Stimulated activated CD4-positive, alpha-beta T cell treated with anti-CD3 and anti-CD28 coated beads, TNF-alpha, amount 100 ng/mL, for 1 hour (primary cell): ENCODE data around the gene ZNF148.

Experiments
- DNase-seq, 3 donors: peaks; one replicate each; pipeline ENCODE4 v3.0.0-alpha.2; 2020; ENCODE audit warnings: low read depth in 3 of 3, low spot score in 1 of 3

The ZNF148 gene

DNA sequence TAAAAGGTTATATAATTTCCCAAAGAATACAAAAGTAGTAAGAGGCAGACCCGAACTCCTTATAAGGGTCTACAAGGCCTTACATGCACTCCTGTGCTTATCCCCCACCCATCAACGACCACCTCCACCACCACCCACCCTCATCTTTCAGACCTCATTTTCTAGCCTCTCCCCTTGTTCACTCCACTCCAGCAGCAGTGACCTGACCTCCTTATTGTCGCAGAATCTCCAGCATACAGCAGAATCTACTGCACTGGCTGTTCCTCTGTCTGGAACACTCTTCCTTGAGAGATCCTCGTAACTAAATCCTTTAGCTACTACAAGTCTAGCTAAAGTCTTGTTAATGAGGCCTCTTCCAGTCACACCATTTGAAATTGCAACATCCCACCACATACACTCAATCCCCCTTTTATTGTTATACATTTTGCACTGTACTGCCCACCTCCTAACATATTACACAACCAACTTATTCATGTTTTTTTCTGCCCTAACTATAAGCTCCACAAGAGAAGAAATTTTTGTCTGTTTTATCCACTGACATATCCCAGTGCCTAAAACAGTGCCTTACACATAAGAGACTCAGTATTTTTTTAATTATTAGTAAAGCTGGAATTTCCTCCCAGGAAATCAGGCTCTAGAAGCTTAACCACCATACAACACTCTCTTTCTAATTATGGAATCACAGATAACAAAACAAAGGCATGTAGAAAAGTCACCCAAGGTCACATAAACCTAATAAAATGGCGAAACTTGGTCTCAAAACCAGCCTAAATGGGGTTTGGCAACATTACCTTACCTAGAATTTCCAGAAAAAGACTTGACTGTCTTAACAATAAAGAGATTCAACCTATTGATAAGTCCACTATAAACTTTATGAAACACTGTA lies 40.2 kb downstream of the ZNF148 start:
- no peak for DNase-seq

DNA sequence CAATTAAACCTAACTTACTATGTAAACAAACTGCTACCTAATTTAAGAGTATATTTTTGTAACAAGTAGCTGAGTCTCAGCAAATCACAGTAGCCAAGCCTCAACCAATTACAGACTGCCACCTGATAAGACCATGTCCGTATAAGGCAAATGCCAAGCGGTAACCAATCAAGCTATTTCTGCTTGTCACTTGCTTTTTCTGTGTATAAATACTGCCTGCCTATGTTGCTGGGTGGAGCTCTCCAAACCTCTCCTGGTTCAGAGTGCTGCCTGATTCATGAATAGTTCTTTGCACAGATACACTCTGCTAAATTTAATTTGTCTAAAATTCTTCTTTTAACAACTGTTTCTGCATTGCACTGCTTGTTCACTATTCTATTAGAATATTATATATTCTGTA lies 42.6 kb downstream of the ZNF148 start:
- no peak for DNase-seq

DNA sequence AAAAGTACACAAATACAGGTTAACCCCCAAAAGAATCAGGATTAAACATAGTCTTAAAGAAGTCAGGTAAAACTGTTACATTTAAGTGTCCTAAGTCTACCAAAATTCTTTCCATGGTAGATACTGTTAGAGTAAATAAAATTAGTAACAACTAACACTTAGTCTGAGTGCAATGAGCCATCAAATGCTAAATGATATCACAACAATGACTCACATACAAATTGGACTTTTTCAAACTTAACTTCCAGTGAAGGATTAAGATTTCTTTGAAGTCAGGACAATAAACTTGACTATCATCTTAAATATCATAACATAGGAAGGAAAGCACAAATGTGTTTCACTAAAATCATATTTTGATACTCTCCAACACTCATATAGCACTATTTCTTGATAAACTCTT lies 43.9 kb downstream of the ZNF148 start:
- no peak for DNase-seq

DNA sequence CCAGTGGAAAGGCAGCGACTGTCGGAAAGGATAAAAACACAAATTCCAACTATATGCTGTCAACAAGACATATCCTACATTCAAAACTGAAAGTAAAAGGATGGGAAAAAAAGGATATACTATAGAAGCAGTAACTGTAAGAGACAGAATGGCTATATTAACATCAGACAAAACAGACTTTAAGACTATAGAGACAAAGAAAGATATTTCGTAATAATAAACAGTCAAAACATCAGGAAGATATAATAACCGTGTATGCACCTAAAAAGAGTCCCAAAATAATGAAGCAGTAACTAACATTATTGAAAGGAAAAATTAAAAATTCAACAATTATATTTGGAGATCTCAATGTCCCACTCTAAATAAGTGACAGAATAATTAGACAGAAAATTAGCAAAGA lies 48.2 kb downstream of the ZNF148 start:
- DNase-seq, result no peak

DNA sequence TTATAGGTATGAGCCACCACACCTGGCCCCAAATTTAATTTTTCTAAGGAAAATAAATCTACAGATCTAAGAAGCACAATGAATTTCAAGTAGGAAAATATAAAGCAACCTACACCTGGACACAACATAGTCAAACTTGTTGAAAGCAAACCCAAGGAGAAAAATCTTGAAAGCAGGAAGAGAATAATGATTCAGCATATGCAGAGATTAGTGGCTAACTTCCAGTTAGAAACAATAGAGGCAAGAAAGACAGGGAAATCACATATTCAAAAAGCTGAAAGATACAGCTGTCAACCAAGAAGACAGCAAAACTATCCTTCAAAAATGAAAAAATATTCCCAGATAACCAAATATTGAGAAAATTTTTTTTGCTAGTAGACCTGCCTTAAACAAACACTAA lies 49.4 kb downstream of the ZNF148 start:
- DNase-seq, result no peak

DNA sequence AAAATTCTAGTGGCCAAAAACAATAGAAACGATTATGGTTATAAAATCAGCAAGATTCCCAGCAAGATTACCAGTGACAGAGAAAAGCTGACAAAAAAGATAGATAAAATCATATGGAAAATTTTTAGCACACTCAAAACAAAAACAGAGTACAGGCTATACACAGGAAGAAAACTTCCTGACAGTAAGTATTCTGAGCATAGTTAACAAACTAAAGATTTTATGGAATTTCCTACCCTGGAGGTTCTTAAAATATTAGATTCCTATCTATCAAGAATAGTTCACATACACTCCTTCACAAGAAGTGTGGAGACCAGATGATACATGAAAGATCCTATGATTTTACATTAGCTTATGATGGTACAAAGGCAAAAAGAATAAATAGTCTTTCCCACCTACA lies 50.8 kb downstream of the ZNF148 start:
- DNase-seq, result no peak

DNA sequence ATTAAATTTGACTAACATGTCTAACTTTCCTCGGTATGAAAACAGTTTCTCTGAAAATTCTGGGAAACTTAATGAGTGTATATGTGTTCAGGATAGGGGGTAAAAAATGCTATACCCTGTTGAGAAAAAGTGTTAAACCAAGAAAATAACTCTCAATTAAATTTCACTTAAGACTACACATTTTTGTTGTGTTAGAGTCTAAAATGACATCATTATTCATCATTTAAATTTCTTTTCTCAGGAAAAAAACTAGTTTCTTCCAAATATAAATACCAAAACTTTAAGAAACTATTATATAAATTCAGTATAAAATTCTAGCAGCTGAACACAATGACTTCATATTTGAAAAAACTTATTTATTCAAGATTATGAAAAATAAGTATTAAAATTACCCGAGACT lies 52.2 kb downstream of the ZNF148 start:
- no peak for DNase-seq

DNA sequence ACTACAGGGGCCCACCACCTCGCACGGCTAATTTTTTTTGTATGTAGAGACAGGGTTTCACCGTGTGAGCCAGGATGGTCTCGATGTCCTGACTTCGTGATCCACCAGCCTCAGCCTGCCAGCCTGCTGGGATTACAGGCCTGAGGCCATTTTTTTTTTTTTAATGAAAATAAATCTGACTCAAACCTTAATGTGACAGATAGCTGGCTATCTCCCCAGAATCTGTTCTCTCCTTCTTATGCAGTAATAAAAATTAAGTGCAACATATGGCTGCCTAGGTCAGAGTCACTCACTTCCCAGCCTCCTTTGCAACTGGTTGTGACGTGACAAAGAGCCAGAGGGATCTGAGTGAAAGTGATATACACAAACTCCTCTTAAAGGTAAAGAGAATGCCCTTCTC lies 53.0 kb downstream of the ZNF148 start:
- DNase-seq, result no peak

DNA sequence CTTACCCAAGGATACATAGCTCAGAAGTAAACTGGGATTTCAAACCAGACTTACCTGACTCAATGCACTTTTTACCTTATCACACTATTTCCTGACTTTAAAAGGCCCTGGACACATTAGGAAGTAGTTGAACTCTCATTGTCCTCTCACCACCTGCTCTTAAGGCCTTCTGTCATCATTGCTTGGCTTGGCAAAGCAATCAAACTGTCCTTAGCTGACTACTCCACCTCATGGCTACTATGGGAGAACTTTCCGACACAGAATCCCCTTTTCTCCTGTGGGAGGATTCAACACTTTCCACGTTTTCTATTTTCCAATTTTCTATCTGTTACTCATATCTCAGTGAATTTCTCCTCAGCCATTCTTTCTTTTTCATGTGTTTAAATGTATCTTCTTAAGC lies 55.4 kb downstream of the ZNF148 start:
- DNase-seq, result no peak

DNA sequence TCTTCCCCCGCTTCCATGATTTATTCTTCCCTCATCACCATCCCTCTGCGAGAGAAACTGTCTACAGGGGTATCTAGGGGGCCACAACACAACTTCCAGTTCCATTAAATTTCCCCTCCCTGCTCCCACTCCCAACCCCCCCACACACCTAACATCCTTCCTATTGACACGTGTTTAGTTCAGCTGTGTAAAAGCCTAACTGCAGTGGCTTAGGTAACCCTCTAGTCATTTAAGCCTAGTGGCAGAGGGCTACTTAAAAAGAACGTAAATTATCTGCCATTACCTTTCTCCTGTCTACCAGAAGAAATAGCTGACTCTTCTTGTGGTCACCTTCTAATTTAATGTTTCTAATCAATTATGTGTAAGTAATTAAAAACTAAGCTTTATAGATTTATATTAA lies 56.3 kb downstream of the ZNF148 start:
- DNase-seq, result no peak

DNA sequence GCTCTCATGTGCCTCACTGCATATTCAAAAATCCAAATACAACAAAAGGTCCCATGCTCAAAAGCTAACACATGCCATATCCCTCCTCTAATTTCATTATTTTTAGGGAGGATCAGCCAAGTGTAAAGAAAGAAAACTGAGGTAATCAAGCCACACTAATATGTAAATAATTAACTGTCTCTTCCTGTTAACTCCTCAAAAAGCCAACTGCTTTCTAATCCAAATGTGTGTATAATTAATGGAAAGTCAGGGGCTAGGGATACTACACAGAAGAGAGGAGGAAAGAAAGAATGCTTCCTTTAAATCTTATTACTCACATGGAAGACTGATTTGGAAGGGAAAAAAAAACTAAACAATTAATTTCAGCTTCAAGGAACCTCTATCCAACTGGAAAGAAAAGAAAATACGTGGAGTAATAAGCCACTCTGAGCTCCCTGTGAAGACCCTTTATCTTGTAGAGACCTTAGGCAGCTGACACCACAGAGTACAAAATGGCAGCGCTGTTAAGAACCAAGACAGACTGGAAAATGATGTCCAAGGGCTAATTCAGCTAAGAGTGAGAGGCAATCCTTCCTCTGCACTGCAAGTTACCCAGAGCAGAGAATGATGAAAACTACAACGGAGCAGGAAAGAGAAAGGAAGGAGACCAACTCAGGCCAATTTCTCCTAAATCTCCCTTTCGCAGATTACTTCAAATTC lies 56.8 kb downstream of the ZNF148 start:
- no peak for DNase-seq

DNA sequence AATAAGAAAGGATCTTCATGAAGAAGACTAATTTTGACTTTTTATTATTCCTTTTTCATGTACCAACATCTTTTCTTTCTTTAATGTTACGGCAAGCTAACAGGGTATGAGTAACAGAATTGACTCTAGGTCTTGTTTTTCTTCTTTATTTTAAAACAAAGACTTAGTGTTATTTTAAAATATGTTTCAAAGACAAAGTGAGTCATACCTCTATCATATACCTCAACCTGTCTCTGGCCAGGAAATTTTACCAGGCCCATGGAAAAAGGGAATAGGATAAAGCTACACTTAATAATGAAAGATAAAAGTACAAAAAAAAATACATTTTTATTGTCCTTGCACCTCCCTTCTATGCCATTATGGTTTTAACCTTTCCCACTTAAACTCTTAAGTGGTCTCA lies 57.4 kb downstream of the ZNF148 start:
- no peak for DNase-seq

DNA sequence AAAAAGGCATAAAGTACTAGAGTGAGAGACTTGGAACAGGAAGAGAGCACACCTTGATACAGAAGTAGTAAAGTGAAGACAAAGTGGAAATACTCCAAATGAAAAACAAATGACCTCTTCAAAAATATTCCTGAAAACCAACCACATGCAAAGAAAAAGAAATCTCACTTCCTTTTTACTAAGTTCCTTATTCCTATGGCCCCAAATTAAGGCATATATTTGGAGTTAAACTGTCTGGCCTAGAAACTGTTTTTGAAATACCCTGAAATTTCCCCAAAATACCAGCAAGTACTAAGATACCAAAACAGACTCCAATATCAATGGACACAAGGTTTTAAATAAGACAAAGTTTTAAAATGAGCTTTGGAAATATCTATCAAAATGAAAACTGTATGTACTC lies 58.2 kb downstream of the ZNF148 start:
- DNase-seq, result no peak

DNA sequence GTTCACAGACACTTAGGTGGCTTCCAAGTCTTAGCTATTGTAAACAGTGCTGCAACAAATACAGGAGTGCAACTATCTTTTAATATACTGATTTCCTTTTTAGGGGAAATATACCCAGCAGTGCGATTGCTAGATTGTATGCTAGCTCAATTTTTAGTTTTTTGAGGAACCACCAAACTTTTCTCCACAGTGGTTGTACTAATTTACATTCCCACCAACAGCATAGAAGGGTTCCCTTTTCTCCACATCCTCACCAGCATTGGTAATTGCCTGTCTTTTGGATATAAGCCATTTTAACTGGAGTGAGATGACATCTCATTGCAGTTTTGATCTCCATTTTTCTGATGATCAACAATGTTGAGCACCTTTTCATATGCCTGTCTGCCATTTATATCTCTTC lies 58.9 kb downstream of the ZNF148 start:
- no peak for DNase-seq

DNA sequence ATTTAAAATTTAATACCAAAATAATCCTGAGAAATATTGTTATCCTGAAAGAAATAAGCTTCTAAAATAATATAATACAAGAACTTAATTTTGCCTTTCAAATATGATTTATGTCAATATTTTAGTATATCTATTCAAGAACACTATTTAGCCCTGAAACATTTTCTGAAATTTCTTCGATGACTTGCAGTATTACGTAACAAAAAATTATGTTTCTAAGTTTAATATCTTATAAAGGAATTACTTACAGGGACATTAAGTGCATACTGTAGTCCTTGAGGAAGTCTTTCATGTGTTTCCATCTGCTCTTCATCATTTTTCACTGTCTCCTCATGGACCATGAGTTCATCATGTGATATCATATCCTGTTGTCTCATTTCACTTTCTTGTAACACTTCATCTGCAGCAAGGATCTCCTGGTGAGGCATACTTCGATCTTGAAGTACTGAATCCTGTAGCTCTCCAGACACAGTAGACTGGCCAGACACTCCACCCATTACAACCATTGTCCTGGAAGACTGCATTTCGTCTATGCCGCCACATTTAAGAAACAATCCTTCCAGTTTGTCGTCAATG lies 62.0 kb downstream of the ZNF148 start:
- DNase-seq, result no peak

DNA sequence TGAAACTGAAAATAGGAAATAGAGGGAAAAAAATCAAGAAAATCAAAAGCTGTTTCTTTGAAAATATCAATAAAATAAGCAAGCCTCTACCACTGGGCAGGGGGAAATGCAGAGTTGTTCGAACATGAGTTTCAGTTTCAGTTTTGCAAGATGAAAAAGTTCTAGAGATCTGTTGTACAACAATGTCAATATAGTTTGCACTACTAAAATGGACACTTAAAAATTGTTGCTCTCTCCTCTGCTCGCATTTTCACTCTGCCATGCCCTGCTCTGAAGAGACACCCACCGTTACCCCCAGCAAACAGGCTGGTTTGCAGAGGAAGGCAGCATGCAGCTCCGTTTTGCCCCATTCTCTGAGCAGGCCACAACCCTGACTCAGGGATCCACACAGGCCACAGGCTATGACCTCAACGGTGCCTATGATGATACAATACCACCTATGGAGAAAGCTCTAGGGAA lies 64.5 kb downstream of the ZNF148 start:
- peak in 2 of 3 donors; percentile 2 to 5 for DNase-seq

DNA sequence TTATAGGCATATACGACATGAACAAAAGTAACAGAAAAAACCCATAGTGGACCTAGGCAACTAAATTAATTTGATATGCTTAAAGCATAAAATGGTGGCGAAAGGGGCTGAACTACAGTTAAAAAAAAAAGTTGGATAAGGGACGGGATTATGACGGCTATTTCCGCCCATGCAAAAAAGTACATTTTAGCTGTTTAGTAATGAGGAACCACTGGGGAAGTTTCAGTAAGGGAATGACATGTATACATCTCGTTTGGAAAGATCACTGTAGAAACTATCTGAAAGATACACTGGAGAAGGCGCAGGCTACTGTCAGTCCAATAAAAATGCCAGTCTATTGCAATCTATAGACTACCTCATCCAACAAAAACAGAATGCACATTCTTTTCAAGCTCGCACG lies 65.6 kb downstream of the ZNF148 start:
- DNase-seq, result no peak

DNA sequence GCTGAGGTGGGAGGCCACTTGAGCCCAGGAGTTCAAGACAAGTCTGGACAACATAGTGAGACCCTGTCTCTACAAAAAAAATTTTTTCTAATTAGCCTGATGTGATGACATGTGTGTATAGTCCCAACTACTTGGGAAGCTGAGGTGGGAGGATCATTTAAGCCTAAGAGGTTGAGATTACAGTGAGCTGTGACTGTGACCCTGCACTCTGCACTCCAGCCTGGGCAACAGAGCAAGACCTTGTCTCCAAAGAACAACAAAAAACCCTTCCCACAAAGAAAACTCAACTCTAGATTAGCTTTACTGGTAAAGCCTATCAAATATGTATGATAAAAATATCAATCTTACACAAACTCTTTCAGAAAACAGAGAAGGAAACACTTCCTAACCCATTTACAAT lies 68.5 kb downstream of the ZNF148 start:
- no peak for DNase-seq

DNA sequence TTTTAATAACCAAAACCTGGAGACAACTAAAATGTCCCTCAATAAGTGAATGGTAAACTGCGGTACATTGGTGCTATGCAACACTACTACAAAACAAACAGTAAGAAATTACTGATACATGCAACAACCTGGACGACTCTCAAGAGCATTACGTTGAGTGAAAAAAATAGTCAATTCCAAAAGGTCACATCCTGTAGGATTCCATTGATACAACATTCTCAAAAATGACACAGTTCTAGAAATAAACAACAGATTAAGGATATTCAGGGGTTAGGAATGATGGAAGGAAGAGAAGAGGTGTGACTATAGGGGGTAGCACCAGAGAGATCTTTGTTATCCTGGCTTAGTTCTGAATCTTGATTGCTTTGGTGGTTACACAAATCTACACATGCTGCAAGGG lies 72.2 kb downstream of the ZNF148 start:
- DNase-seq, result no peak

DNA sequence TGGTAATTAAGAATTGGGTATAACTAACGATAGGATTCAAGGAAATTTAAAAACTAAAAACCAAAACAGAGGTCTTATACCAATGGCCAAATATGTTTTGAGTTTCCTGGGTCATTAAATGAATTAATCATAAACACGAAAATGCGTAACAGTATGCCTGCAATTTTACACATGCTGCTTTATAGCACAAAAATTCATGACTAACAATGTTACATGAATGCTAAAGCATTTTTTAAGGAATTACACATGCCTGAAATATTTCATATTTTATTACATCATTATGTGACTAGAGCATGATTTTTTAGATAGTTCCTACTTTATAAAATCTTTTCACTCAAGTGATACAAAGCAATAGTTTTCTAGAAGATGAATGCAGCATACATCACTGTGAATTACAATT lies 74.7 kb downstream of the ZNF148 start:
- DNase-seq, result no peak

DNA sequence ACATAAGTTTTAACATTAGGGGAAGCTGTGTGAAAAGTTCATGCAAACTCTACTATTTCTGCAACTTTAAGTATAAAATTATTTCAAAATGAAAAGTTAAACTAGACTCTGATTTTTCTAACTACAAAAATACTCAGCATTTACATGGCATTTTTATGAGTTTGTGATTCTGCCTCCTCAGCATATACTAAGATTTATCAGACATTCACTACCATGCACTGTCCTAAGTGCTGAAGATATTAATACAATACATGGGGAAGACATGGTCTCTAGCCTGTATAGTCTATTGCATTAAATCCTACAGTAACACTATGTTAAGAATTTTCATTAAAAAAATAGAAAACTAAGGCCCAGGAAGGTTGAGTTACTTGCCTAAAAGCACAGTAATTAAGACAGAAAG lies 80.7 kb downstream of the ZNF148 start:
- DNase-seq, result no peak

DNA sequence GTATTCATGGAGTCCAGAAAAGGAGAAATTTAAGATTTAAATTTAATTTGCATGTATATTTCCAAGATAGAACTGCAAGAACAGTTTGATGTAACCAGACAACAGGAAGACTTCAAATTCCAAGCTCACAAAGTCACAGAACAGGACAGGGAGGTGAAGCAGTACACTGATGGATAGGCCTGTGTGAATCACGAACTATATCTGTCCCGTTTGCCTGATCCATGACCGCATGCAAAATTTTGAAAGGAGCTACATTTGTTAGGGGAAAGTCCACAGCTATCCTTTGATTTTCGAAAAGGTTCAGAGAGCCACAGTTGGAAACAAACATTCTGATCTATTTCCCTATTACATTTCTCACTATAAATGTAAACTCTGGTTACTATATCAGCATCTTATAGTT lies 83.1 kb downstream of the ZNF148 start:
- no peak for DNase-seq
